ENCODE measurements around the gene FILIP1L. TPM values are rescaled to one million over a fixed set of nuclear protein-coding genes. Genes with fewer than 3 reads are reported as not detected.

Gene FILIP1L
- total RNA-seq, 1 donor from 2014 or later, result 0.15 TPM

DNA sequence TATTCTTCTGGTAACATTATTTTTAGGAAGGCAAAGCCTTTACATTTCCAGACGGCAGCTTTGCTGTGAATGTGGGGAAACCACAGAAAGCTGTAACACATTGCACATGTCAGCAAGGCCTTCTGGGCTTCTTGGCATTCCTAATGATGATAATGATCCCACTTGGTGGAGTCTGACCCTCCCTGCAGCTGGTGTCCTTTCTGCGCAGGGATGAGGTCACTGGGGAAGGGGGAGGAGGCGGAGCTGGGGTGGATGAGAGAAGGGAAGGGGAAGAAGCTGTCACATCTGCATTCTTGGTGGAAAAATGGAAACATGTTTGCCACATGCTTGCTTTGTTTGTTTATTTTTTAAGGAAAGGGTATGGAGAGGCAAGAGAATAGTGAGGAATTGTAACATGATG is 68.6 kb downstream of the FILIP1L start:
- Mint-ChIP-seq H3K36me3 (no peaks in the 10 kb centered on the region), H3K9me3 (no peaks in the 10 kb centered on the region), H3K27me3 (ENCODE audit: insufficient read depth, low read depth) (no peaks in the 10 kb centered on the region), H3K27ac (peak overlapping the region; percentile 10), H3K4me3 (no peak overlapping the region), H3K4me1 (peaks cover 18% of the 10 kb centered on the region)
- DNase-seq (ENCODE audit: low spot score), result peak; percentile 22
- no peaks in the 10 kb centered on the region for H3K79me2 ChIP-seq (ENCODE audit: low read depth)
- H3K36me3 ChIP-seq, result no peaks in the 10 kb centered on the region
- no peak overlapping the region for H3K4me2 ChIP-seq
- no peak overlapping the region for H3K4me3 ChIP-seq
- H3K27ac ChIP-seq, result no peak overlapping the region
- no peak overlapping the region for H3K9ac ChIP-seq
- H4K20me1 ChIP-seq (ENCODE audit: low read depth), result no peaks in the 10 kb centered on the region
- no peaks in the 10 kb centered on the region for H3K9me3 ChIP-seq (ENCODE audit: low read depth)
- no peaks in the 10 kb centered on the region for H3K27me3 ChIP-seq
- H2AFZ ChIP-seq (replicated peaks), result no peak overlapping the region
- TF ChIP-seq, protein P1, sequence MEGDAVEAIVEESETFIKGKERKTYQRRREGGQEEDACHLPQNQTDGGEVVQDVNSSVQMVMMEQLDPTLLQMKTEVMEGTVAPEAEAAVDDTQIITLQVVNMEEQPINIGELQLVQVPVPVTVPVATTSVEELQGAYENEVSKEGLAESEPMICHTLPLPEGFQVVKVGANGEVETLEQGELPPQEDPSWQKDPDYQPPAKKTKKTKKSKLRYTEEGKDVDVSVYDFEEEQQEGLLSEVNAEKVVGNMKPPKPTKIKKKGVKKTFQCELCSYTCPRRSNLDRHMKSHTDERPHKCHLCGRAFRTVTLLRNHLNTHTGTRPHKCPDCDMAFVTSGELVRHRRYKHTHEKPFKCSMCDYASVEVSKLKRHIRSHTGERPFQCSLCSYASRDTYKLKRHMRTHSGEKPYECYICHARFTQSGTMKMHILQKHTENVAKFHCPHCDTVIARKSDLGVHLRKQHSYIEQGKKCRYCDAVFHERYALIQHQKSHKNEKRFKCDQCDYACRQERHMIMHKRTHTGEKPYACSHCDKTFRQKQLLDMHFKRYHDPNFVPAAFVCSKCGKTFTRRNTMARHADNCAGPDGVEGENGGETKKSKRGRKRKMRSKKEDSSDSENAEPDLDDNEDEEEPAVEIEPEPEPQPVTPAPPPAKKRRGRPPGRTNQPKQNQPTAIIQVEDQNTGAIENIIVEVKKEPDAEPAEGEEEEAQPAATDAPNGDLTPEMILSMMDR (IDR thresholded peaks at IDR 0.05), result no peak
- no peak for TF ChIP-seq EZH2phosphoT487 (IDR thresholded peaks at IDR 0.05)
- no peak for TF ChIP-seq EZH2 (IDR thresholded peaks at IDR 0.05)
- no peaks in the 10 kb centered on the region for H3K4me1 ChIP-seq
- H3F3A ChIP-seq (ENCODE audit: low read depth), result no peaks in the 10 kb centered on the region

DNA sequence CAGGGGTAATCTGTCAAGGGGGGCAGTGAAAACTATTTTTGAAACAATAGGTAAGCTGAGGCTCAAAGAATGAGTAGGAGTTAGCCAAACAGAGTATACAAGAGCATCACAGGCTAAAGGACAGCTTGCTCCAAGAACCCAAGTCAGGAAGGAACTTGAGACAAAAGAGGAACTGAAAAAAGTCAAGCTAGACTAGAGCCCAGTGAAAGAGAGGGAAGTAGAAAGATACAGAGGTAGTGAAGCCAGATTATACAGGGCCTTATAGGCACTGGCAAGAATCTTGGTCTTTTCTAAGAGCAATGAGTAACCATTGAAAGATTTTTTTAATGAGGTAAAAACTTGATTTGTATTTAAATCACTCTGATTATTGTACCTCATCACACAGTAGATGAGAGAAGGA is 69.9 kb downstream of the FILIP1L start:
- H3K9me3 ChIP-seq (ENCODE audit: low read depth), result no peaks in the 10 kb centered on the region
- peaks cover 18% of the 10 kb centered on the region for H3K4me1 Mint-ChIP-seq
- H3K79me2 ChIP-seq (ENCODE audit: low read depth), result no peaks in the 10 kb centered on the region
- no peak overlapping the region for H3K9ac ChIP-seq
- H4K20me1 ChIP-seq (ENCODE audit: low read depth), result no peaks in the 10 kb centered on the region
- no peaks in the 10 kb centered on the region for H3K36me3 ChIP-seq
- no peak for DNase-seq (ENCODE audit: low spot score)
- H3K4me2 ChIP-seq, result no peak overlapping the region
- H3K9me3 Mint-ChIP-seq, result no peaks in the 10 kb centered on the region
- no peak overlapping the region for H3K4me3 Mint-ChIP-seq
- H3K4me3 ChIP-seq, result no peak overlapping the region
- no peaks in the 10 kb centered on the region for H3K27me3 ChIP-seq
- no peaks in the 10 kb centered on the region for H3K27me3 Mint-ChIP-seq (ENCODE audit: insufficient read depth, low read depth)
- no peaks in the 10 kb centered on the region for H3K4me1 ChIP-seq
- TF ChIP-seq EZH2phosphoT487 (IDR thresholded peaks at IDR 0.05) (no peak), EZH2 (IDR thresholded peaks at IDR 0.05) (no peak)
- TF ChIP-seq, protein P1 (IDR thresholded peaks at IDR 0.05), result no peak
- H3K36me3 Mint-ChIP-seq, result no peaks in the 10 kb centered on the region
- no peak overlapping the region for H3K27ac ChIP-seq
- H3F3A ChIP-seq (ENCODE audit: low read depth), result no peaks in the 10 kb centered on the region
- H2AFZ ChIP-seq (replicated peaks), result no peak overlapping the region
- no peak overlapping the region for H3K27ac Mint-ChIP-seq

DNA sequence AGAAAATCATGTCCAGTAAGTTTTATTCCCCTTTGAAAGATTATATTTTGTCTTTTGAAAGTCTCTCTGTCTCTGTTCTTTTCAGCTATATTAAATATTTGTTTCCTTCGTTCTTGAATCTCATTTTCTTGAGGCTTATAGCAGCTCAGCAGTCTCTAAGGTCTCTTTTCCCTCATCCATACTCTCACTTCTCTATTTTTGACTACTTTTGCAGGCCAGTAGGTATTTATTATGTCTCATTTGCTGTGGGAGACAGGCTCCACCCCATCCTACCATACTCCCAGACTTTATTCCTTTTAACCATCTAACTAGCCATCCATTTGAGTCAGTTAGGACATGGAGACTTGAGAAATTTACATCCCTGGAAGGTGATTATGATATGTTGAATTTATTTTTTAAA is 71.0 kb downstream of the FILIP1L start:
- H3K9ac ChIP-seq, result no peak overlapping the region
- H3K27me3 ChIP-seq, result no peaks in the 10 kb centered on the region

More for the DNA sequence above, 71.0 kb downstream of the FILIP1L start:
- Histone ChIP-seq H4K20me1 (ENCODE audit: low read depth) (no peaks in the 10 kb centered on the region), H3K9me3 (ENCODE audit: low read depth) (no peaks in the 10 kb centered on the region), H3K4me3 (no peak overlapping the region), H3K36me3 (no peaks in the 10 kb centered on the region), H3K27ac (no peak overlapping the region), H3K4me2 (no peak overlapping the region), H3K4me1 (no peaks in the 10 kb centered on the region), H2AFZ (replicated peaks) (no peak overlapping the region), H3K79me2 (ENCODE audit: low read depth) (no peaks in the 10 kb centered on the region), H3F3A (ENCODE audit: low read depth) (no peaks in the 10 kb centered on the region)
- no peak for DNase-seq (ENCODE audit: low spot score)
- H3K27ac Mint-ChIP-seq, result peak overlapping the region; percentile 10
- H3K9me3 Mint-ChIP-seq, result no peaks in the 10 kb centered on the region
- peaks cover 18% of the 10 kb centered on the region for H3K4me1 Mint-ChIP-seq
- no peak for TF ChIP-seq EZH2phosphoT487 (IDR thresholded peaks at IDR 0.05)
- TF ChIP-seq, protein P1 (IDR thresholded peaks at IDR 0.05), result no peak
- no peak for TF ChIP-seq EZH2 (IDR thresholded peaks at IDR 0.05)
- no peak overlapping the region for H3K4me3 Mint-ChIP-seq
- no peaks in the 10 kb centered on the region for H3K36me3 Mint-ChIP-seq
- no peaks in the 10 kb centered on the region for H3K27me3 Mint-ChIP-seq (ENCODE audit: insufficient read depth, low read depth)
